GM12864 (cell line): Measurements from ENCODE around the gene DENND6B.

ENCODE experiments used
- DNase-seq: peaks from one replicate; pipeline ENCODE4 v3.0.0-alpha.2; 2011; ENCODE audit warnings: low read depth
- H3K4me3 ChIP-seq: 2 replicates; pipeline ENCODE4 v1.5.1; 2011; ENCODE audit warnings: mild to moderate bottlenecking, low read depth, low read length, control low read depth
- TF ChIP-seq, protein P1 (sequence below): IDR thresholded peaks from 2 replicates; pipeline ENCODE4 v1.5.1; 2011; ENCODE audit warnings: low read depth, mild to moderate bottlenecking, moderate library complexity, low read length, control low read depth, inconsistent platforms; ENCODE audit errors: missing control alignments

The DENND6B gene

DNA sequence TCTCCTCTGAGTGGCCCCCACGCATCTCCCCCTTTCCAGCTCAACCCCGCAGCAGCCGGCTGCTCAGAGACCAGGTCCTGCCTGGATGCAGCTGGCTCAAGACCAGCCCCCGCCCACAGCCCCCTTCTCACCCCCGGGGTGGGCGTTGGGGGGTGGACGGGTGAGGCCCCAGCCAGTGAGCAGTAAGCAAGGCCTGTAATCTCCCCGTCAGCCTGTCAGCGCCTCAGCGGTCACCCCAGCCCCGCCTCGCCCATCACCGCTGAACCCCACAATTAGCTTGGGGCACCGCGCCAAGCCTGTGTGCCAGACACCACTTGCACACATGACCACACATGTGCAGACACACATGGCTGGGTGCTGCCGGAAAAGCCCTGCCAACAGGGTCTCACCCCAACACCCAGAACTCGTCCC lies 25.2 kb downstream of the DENND6B start:
- DNase-seq = no peak
- TF ChIP-seq, protein P1, sequence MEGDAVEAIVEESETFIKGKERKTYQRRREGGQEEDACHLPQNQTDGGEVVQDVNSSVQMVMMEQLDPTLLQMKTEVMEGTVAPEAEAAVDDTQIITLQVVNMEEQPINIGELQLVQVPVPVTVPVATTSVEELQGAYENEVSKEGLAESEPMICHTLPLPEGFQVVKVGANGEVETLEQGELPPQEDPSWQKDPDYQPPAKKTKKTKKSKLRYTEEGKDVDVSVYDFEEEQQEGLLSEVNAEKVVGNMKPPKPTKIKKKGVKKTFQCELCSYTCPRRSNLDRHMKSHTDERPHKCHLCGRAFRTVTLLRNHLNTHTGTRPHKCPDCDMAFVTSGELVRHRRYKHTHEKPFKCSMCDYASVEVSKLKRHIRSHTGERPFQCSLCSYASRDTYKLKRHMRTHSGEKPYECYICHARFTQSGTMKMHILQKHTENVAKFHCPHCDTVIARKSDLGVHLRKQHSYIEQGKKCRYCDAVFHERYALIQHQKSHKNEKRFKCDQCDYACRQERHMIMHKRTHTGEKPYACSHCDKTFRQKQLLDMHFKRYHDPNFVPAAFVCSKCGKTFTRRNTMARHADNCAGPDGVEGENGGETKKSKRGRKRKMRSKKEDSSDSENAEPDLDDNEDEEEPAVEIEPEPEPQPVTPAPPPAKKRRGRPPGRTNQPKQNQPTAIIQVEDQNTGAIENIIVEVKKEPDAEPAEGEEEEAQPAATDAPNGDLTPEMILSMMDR = no peak
- H3K4me3 ChIP-seq = no peak overlapping the region

DNA sequence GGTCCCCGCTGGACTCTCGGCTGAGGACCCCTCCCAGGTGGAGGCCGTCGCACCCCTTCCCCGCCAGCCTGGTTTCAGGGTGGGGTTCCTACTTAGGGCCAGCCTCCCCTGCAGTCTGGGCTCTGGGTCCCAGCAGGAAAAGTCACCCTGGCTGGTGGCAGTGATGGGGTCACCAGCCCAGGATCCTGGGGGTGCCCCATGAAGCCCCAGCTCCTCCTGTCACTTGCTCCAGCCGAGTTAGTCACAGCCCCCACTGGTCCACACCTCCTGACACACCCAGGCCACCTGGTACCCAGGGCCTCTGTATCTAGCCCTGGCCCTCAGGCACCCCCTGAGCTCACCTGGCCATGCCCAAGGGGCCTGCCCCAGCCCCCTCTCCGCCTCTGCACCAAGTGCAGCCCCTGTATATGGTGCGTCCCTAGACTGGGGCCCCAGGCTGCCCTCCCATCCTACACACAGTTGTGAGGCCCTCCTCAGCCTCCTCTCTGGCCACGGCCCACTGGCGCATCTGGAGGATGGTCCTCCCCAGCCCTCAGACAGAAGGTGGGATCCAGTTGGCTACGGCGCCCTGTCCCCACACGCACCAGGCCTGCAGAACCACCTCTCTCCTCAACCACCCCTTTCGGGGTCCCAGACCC lies 26.1 kb downstream of the DENND6B start:
- DNase-seq = no peak
- TF ChIP-seq, protein P1 = no peak
- no peak overlapping the region for H3K4me3 ChIP-seq

DNA sequence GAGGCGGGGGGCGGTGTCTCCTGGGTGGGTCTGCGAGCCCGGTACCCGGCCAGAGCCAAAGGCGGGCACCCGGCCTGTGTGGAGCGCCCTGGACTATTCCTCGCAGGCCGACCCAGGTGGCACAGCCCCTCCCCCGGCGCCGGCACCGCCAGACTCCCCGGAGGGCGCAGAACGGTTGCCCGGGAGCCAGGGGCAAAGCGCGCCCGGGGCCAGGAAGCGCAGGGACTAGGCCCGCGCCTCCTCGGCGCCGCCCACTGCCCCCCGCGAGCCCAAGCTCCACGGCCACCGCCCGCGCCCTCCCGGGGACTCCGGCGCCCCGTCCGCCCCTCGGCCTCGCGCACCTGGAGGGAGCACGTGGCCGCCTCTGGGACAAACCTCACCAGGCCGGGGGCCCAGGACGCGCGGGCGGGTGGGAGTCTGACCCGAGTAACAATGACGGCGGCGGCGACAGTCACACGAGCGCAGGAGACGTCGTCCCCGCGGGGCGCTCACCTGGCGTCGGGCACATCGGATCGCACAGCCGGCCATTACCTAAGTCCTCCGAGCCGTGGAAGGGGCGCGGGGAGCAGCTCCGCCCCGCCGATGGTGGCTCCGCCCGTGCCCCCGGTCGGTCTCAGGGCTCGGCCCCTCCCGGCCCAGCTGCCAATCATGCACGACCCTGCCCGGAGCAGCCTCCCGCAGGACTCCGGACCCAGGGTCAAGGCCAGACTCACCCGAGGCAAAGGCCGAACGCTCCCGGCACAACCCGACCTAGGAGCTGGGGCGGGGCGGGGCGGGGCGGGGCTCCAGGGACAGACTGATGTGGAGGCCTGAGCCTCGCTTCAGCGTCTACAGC lies 26.8 kb downstream of the DENND6B start:
- TF ChIP-seq, protein P1 = no peak
- no peak overlapping the region for H3K4me3 ChIP-seq

DNA sequence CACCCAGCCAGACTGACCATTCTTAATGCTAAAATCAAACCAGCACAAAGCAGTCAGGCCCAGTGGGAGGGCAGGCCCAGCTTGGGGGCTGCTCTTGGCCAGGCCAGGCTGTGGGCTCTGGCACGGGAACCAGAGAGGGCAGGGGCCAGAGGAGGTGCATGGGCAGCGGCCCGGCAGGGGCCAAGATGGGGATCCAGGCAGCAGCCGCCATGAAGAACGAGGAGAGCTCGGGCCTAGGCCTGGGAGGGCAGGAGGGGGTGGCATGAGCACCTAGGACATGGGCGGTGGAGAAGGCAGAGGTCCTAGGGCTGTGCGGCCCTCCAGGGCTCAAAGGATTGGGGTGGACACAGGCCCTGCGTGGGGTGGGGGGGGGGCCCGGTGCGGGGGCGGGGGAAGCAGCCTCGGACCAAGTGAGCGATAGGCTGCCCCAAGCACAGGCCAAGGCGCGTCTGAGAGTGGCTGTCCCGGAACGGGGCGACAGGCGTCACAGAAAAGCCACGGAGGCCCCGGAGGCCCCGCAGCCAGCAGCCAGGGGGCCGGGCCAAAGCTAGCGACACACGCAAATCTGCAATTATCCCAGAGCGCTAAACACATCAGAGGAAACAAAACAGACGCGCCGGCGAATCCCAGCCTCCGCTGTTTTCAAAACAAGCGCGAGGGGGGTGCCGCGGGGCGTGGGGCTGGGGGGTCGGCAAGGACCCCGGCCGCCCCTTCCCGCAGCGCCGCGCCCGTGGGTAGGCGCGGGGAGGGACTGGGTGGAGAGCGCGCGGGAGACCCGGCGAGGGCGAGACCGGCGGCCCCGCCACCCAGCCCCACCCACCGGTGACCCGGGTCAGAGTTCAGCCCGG lies 27.7 kb downstream of the DENND6B start:
- no peak for DNase-seq
- no peak overlapping the region for H3K4me3 ChIP-seq
- TF ChIP-seq, protein P1 = no peak

More for the DNA sequence above, 26.8 kb downstream of the DENND6B start:
- no peak for DNase-seq

DNA sequence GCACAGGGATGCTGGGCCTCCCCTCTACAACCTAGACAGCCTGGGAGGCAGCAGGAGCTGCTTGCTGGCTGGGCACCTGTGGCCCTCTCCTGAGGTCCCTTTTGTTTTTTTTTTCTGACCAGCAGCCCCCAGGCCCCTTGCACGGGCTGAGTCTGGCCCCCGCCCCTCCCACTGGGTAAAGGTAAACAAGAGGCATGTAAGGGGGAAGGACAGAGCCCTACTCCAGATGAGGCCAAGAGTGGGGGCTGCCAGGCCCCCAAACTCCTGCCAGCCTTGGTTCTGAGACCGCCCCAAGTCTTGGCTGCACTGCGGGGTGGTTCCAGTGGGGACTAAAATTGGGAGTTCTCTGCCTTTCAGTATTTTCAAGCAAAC lies 28.6 kb downstream of the DENND6B start:
- DNase-seq = no peak
- no peak overlapping the region for H3K4me3 ChIP-seq
- TF ChIP-seq, protein P1 = no peak

DNA sequence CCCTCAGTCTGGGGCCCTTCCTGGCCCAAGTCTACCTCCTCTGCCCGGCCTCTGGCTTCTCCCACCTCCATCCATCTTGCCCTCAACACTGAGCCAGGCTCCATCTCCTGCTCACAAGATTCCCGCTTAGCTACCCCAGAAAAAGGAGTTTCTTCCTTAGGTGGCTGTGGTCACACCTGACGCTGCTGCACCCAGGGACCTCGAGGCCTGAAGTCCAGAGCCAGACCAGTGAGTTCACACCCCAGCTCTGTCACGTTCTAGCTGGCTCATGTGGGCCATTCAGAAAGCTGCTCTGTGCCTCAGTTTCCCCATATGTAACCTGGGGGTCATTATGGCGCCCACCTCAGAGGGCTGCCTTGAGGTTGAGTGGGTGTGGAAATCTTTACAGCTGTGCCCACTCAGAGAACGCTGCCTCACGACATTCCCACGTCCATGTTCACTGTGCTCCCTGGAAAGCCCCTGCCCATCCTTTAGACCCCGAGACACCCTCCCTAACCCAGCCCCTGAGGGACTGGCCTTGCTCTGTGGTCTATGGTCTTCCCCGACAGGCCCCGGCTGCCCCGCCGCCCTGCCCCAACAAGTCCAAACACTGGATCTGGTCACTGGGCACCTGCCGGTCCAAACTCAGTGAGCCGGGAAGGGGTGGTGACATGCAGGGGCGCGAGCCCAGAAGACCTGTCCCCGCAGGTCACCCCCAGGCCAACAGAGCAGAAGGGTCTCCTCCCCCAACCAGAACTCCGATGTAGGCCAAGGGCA lies 29.1 kb downstream of the DENND6B start:
- no peak for DNase-seq
- no peak overlapping the region for H3K4me3 ChIP-seq
- TF ChIP-seq, protein P1 = no peak
